Activated naive CD4-positive, alpha-beta T cell treated with anti-CD3 and anti-CD28 coated beads, Interleukin-2, amount 50 U/mL, for 72 hours (primary cell): Measurements from ENCODE around the gene SLC45A2. TPM values are rescaled to one million over a fixed set of nuclear protein-coding genes. Genes with fewer than 3 reads are reported as not detected.
A peak's percentile ranks its signal among the peaks of the same experiment; 100 is the strongest.
"Not testable (repeated sequence)": the region's sequence is repeated elsewhere in the genome, so short reads cannot be mapped to it uniquely, and the experiment has no call there.

Experiments used
- ATAC-seq, 2 donors: fragments of 150-1000 bp; cut with Tn5 transposase; 2 replicates each; pipeline ENCODE4 v1.10.0; 2021; ENCODE audit warnings: mild to moderate bottlenecking in 2 of 2, moderate library complexity in 2 of 2
- DNase-seq, 2 donors: peaks; one replicate each; pipeline ENCODE4 v3.0.0; 2021 to 2022; ENCODE audit warnings: low spot score in 2 of 2
- H3K27ac Mint-ChIP-seq, 2 donors: one replicate each; pipeline ENCODE4 v1.8.0; 2022; ENCODE audit warnings: mild to moderate bottlenecking in 2 of 2, mixed read lengths in 2 of 2
- H3K36me3 Mint-ChIP-seq, 2 donors: one replicate each; pipeline ENCODE4 v1.8.0; 2022; ENCODE audit warnings: mixed read lengths in 2 of 2
- H3K9me3 Mint-ChIP-seq, 2 donors: one replicate each; pipeline ENCODE4 v1.8.0; 2022; ENCODE audit warnings: mixed read lengths in 2 of 2
- total RNA-seq, 2 donors: library from RNA; stranded (reverse); gene quantifications; one replicate each; pipeline ENCODE4 v1.2.3, GENCODE V29; 2022

SLC45A2 gene
- total RNA-seq = under 1 TPM in 1 of 2 donors, not detected in 1; 0.33 TPM

- Mint-ChIP-seq H3K27ac (no peak within 1 kb of the TSS), H3K36me3 (peaks cover 8 to 9% of the 10 kb centered on the region in 2 donors), H3K9me3 (no peaks in the 10 kb centered on the region)
- DNase-seq (no peak), ATAC-seq (no peak)
Measured at GRCh38 chr5:33984671-33985124, at the start of gene SLC45A2. SLC45A2 (minus strand) TSS chr5:33984693; CDS start chr5:33984583, 110 bp downstream.

GRCh38 chr5:34031966-34032365, 47.5 kb upstream of the SLC45A2 start:
- Mint-ChIP-seq H3K9me3 (no peaks in the 10 kb centered on the region), H3K36me3 (peaks cover 0 to 14% of the 10 kb centered on the region in 2 donors), H3K27ac (no peak overlapping the region)
- no peak for DNase-seq
- ATAC-seq = no peak

DNA sequence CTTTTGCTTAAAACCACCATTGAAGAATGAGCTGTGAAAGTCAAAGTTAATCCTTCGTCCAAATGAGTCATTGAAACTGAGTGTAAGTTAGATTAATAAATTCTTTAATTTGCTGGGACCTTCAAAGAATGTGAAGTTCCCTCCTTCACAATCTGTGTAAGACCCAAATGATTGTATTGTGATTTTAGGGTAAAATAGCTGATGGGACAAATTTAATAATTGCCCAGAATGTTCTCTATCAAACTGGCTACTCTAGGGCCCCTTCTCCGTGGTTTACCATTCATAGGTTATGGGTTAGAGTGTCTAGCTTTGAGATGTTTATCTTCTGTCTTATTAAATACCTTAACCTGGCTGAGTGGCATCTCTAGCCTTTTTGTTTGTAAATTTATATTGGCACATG, 46.6 kb upstream of the SLC45A2 start:
- ATAC-seq (no peak), DNase-seq (no peak)
- Mint-ChIP-seq H3K27ac (no peak overlapping the region), H3K9me3 (no peaks in the 10 kb centered on the region), H3K36me3 (peaks cover 0 to 14% of the 10 kb centered on the region in 2 donors)

DNA sequence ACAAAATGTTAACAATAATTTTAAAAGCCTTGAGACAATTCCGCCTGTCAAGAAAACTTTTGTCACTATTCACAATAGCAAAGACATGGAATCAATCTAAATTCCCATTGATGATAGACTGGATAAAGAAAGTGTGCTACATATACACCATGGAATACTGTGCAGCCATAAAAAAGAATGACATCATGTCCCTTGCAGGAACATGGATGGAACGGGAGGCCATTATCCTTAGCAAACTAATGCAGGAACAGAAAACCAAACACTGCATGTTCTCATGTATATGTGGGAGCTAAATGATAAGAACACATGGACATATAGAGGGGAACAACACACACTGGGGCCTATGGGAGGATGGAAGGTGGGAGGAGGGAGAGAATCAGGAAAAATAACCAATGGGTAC, 46.1 kb upstream of the SLC45A2 start:
- not testable (repeated sequence) for DNase-seq, H3K27ac Mint-ChIP-seq, ATAC-seq, H3K9me3 Mint-ChIP-seq
- peaks cover 0 to 14% of the 10 kb centered on the region in 2 donors for H3K36me3 Mint-ChIP-seq

GRCh38 chr5:34030048-34030447, 45.6 kb upstream of the SLC45A2 start:
- ATAC-seq (no peak), DNase-seq (no peak)
- H3K9me3 Mint-ChIP-seq = no peaks in the 10 kb centered on the region
- no peak overlapping the region for H3K27ac Mint-ChIP-seq
- H3K36me3 Mint-ChIP-seq = peaks cover 0 to 13% of the 10 kb centered on the region in 2 donors

DNA sequence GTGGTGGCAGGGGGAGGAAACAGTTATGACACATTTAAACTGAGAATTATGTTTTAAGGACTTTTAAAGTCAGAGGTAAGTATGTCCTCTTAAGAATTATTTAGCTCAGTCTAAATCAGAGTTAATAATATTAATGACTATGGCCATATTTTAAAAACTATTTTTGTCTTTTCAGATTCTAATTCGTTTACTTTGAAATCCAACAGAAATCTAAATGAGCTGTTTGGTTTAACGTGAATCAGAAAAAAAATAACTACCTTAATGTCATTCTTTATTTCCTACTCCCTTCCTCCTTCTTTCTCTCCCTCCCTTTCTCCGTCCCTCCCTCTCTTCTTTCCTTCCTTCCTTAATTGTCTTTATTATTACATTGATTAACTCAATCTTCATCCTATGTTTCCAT, 43.9 kb upstream of the SLC45A2 start:
- ATAC-seq = no peak
- peaks cover 2 to 4% of the 10 kb centered on the region in 2 donors for H3K36me3 Mint-ChIP-seq
- peak overlapping the region in 1 of 2 donors; percentile 1 for H3K27ac Mint-ChIP-seq
- H3K9me3 Mint-ChIP-seq = no peaks in the 10 kb centered on the region
- DNase-seq = no peak

GRCh38 chr5:34026089-34026761, 41.7 kb upstream of the SLC45A2 start:
- no peaks in the 10 kb centered on the region for H3K9me3 Mint-ChIP-seq
- no peak overlapping the region for H3K27ac Mint-ChIP-seq
- peaks cover 0 to 10% of the 10 kb centered on the region in 2 donors for H3K36me3 Mint-ChIP-seq
- no peak for ATAC-seq
- no peak for DNase-seq

DNA sequence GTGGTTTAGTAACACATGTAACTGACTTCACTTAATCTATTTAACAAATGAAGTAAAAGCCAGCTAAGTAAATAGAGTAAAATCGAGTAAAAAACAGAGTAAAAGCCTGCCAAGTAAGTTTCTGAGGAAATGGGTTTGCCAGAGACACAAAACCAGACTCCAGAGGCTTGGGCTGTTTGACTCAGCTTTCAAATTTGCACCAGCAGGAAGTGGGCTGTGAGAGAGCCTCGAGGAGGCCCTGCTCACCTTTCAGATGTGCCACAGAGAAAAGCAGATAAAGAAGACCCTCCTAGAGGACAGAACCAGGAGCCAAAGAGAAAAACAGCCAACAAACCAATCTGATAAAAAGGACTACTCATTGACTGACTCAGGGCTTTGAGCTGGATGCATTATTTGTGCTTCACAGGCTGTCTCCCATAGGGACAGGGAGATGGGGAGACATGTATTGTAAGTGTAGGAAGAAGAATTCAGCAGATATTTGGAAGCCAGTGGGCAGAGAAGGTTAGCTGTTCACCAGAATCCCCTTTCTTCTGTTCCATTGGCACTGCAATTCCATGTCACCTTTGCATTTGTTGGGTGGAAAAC, 37.7 kb upstream of the SLC45A2 start:
- ATAC-seq = peak; percentile 97 to 99
- Mint-ChIP-seq H3K9me3 (no peaks in the 10 kb centered on the region), H3K27ac (peak overlapping the region in 1 of 2 donors; percentile 75), H3K36me3 (peaks cover 11 to 14% of the 10 kb centered on the region in 2 donors)
- peak in 1 of 2 donors; percentile 48 for DNase-seq

GRCh38 chr5:34021334-34021733, 36.8 kb upstream of the SLC45A2 start:
- Mint-ChIP-seq H3K9me3 (no peaks in the 10 kb centered on the region), H3K27ac (peak overlapping the region; percentile 56 to 75), H3K36me3 (peaks cover 11 to 14% of the 10 kb centered on the region in 2 donors)
- ATAC-seq (no peak), DNase-seq (no peak)

DNA sequence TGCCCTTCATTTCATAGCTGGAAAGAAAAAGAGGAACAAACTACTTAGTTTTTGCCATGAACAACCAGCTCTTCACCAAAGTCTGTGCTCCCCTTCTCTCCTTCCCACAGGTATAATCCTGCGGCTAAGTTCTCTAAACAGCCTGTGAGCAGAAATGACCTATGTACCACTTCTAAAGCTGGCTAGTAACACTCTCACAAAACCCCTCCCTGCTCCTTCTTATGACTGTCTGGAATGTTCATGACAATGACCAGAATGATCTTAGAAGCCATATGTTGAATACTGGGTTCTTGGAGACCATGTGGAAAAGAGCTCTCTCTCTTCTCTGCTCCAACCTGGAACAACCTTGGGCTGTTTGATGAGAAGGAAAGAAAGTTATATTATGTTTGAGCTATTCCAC, 36.2 kb upstream of the SLC45A2 start:
- Mint-ChIP-seq H3K27ac (no peak overlapping the region), H3K9me3 (no peaks in the 10 kb centered on the region), H3K36me3 (peaks cover 11 to 14% of the 10 kb centered on the region in 2 donors)
- ATAC-seq (no peak), DNase-seq (no peak)

DNA sequence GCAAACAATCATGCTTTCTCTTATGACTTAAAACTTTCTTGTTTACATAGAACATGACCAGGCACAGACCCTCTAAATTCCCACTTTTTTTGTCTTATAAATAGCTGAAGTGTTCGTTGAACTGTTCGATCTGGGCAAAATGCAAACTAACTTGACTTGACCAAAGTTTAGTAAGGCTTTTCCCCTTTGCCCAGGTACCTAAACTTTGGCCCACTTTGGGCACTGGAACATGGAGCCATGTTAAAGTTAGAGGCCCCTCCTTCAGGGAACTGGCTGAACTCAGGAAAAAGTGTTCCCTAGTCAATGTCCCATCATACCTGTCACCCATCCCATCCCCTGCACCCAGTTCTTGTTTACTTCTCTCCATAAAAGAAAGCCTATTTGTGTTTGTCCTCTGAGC, 32.8 kb upstream of the SLC45A2 start:
- ATAC-seq = no peak
- Mint-ChIP-seq H3K27ac (no peak overlapping the region), H3K9me3 (peaks cover 0 to 10% of the 10 kb centered on the region in 2 donors), H3K36me3 (peaks cover 11 to 19% of the 10 kb centered on the region in 2 donors)
- DNase-seq = no peak

- no peak for ATAC-seq
- DNase-seq = no peak
- H3K36me3 Mint-ChIP-seq = peaks cover 11 to 19% of the 10 kb centered on the region in 2 donors
- no peak overlapping the region for H3K27ac Mint-ChIP-seq
- peaks cover 0 to 10% of the 10 kb centered on the region in 2 donors for H3K9me3 Mint-ChIP-seq
Measured at GRCh38 chr5:34016750-34017149, 32.3 kb upstream of the SLC45A2 start.

GRCh38 chr5:34016222-34016621, 31.7 kb upstream of the SLC45A2 start:
- DNase-seq = no peak
- peaks cover 0 to 10% of the 10 kb centered on the region in 2 donors for H3K9me3 Mint-ChIP-seq
- peaks cover 11 to 16% of the 10 kb centered on the region in 2 donors for H3K36me3 Mint-ChIP-seq
- no peak overlapping the region for H3K27ac Mint-ChIP-seq
- ATAC-seq = no peak

- Mint-ChIP-seq H3K27ac (no peak overlapping the region), H3K9me3 (peaks cover 0 to 10% of the 10 kb centered on the region in 2 donors), H3K36me3 (peaks cover 3 to 12% of the 10 kb centered on the region in 2 donors)
- ATAC-seq (peak; percentile 91), DNase-seq (peak; percentile 24 to 55)
Measured at GRCh38 chr5:34015120-34015822, 30.8 kb upstream of the SLC45A2 start.

DNA sequence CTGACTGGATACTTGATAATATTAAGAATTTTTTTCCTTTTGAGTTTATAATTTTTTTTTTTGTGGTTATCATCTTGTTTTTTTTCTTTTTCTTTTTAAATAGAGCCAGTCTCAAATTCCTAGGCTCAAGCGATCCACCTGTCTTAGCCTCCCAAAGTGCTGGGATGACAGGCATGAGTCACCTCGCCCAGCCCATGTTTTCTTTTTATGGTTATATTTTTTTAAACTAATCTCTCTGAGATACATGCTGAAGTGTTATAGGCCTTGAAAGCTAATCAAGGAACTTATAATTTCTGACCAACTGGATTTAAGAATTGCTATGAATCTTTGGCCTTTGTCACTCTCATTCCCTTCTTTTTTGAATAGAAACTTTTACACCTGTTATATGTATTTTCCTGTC, 30.1 kb upstream of the SLC45A2 start:
- Mint-ChIP-seq H3K36me3 (peaks cover 0 to 12% of the 10 kb centered on the region in 2 donors), H3K27ac (no peak overlapping the region), H3K9me3 (peaks cover 0 to 10% of the 10 kb centered on the region in 2 donors)
- DNase-seq = no peak
- no peak for ATAC-seq

- Mint-ChIP-seq H3K9me3 (peaks cover 0 to 10% of the 10 kb centered on the region in 2 donors), H3K36me3 (peaks cover 0 to 12% of the 10 kb centered on the region in 2 donors), H3K27ac (no peak overlapping the region)
- DNase-seq = no peak
- ATAC-seq = no peak
Measured at GRCh38 chr5:34013547-34013946, 29.1 kb upstream of the SLC45A2 start.

DNA sequence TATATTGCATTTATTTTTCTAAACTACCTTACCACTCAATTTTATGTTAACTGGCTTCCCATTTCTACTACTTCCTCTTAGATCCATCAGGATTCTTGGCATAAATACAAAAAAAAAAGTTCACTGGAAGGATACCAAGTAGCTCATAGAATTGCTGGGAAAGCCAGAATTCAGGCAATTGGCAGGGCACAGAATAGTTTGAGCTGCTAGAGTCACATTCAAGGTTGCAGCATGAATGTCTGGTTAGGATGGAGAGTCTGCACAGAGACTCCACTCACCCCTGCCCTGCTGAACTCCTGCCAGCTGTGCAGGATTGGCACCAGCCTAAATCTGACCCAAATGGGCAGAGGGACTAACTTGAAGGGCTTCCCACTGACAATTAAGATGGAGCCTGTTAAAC, 28.3 kb upstream of the SLC45A2 start:
- Mint-ChIP-seq H3K36me3 (peaks cover 0 to 12% of the 10 kb centered on the region in 2 donors), H3K9me3 (peaks cover 0 to 10% of the 10 kb centered on the region in 2 donors), H3K27ac (no peak overlapping the region)

More for the DNA sequence above, 28.3 kb upstream of the SLC45A2 start:
- DNase-seq (no peak), ATAC-seq (no peak)
